Measurements from ENCODE around the gene R3HDM1. TPM values are rescaled to one million over a fixed set of nuclear protein-coding genes. Genes with fewer than 3 reads are reported as not detected.
A peak's percentile ranks its signal among the peaks of the same experiment; 100 is the strongest.

The R3HDM1 gene
- total RNA-seq, 6 experiments from 2014 or later = 8.0 to 17.8 (median 12.2) TPM

- WGBS (ENCODE audit: insufficient coverage, low coverage, low lambda C conversion rate, missing lambda C conversion rate) = 57% methylated on average over 3 of the region's 4 CpGs
These were observed 106.3 kb downstream of the R3HDM1 start for GRCh38 chr2:135637456-135638087.

GRCh38 chr2:135638825-135639224 lies 107.5 kb downstream of the R3HDM1 start:
- intact Hi-C loops (cut with DNase I) = no loop called here
- WGBS (ENCODE audit: insufficient coverage, low coverage, low lambda C conversion rate, missing lambda C conversion rate) = 74% methylated on average over 3 of the region's 3 CpGs
- Histone ChIP-seq H3K4me1 (peaks cover 0 to 33% (median 8%) of the 10 kb centered on the region in 4 donors), H3K9me3 (no peaks in the 10 kb centered on the region), H3K4me3 (no peak overlapping the region), H3K27ac (no peak overlapping the region), H3K36me3 (no peaks in the 10 kb centered on the region), H3K27me3 (no peaks in the 10 kb centered on the region)
- DNase-seq (no peak), ATAC-seq (no peak)
- TF ChIP-seq POLR2A (IDR thresholded peaks at IDR 0.05) = no peak
- no peak for TF ChIP-seq CTCF (IDR thresholded peaks at IDR 0.05)

More at GRCh38 chr2:135637456-135638087, 106.3 kb downstream of the R3HDM1 start:
- Histone ChIP-seq H3K9me3 (no peaks in the 10 kb centered on the region), H3K4me3 (no peak overlapping the region), H3K27ac (no peak overlapping the region), H3K27me3 (no peaks in the 10 kb centered on the region), H3K36me3 (no peaks in the 10 kb centered on the region), H3K4me1 (peaks cover 0 to 33% (median 8%) of the 10 kb centered on the region in 4 donors)
- no peak for TF ChIP-seq CTCF (IDR thresholded peaks at IDR 0.05)
- no peak for TF ChIP-seq POLR2A (IDR thresholded peaks at IDR 0.05)
- DNase-seq (no peak), ATAC-seq (no peak)
- intact Hi-C loops (cut with DNase I) = no loop called here

- no peak for TF ChIP-seq POLR2A (IDR thresholded peaks at IDR 0.05)
- no peak for TF ChIP-seq CTCF (IDR thresholded peaks at IDR 0.05)
- H3K4me1 ChIP-seq = peaks cover 0 to 18% (median 0%) of the 10 kb centered on the region in 4 donors
- intact Hi-C loops (cut with DNase I) = no loop called here
- DNase-seq (no peak), ATAC-seq (peak; percentile 61 to 82 (median 78))
- H3K27ac ChIP-seq = peak overlapping the region in 2 of 3 donors; percentile 7 to 24
- no peaks in the 10 kb centered on the region for H3K9me3 ChIP-seq
- H3K4me3 ChIP-seq = no peak overlapping the region
- 51% methylated on average over 7 of the region's 7 CpGs for WGBS (ENCODE audit: insufficient coverage, low coverage, low lambda C conversion rate, missing lambda C conversion rate)
- no peaks in the 10 kb centered on the region for H3K27me3 ChIP-seq
- H3K36me3 ChIP-seq = peaks cover 0 to 6% (median 0%) of the 10 kb centered on the region in 4 donors
These were observed 110.1 kb downstream of the R3HDM1 start for GRCh38 chr2:135641156-135642068.

- Histone ChIP-seq H3K4me3 (no peak overlapping the region), H3K27ac (no peak overlapping the region), H3K36me3 (peaks cover 0 to 12% (median 3%) of the 10 kb centered on the region in 4 donors), H3K27me3 (no peaks in the 10 kb centered on the region), H3K9me3 (no peaks in the 10 kb centered on the region), H3K4me1 (peaks cover 0 to 5% (median 0%) of the 10 kb centered on the region in 4 donors)
- DNase-seq (no peak), ATAC-seq (no peak)
- WGBS (ENCODE audit: insufficient coverage, low coverage, low lambda C conversion rate, missing lambda C conversion rate) = 57% methylated on average over 2 of the region's 2 CpGs
- TF ChIP-seq CTCF (IDR thresholded peaks at IDR 0.05) (no peak), POLR2A (IDR thresholded peaks at IDR 0.05) (no peak)
- intact Hi-C loops (cut with DNase I) = no loop called here
These were observed 116.7 kb downstream of the R3HDM1 start for GRCh38 chr2:135647836-135648579.

Data from right lobe of liver (tissue), 6 donors.